GM10266 (cell line): ENCODE data around the gene GPR31.

Experiments used
- DNase-seq: peaks from one replicate; pipeline ENCODE4 v3.0.0; 2012; ENCODE audit errors: extremely low spot score
- CTCF ChIP-seq: IDR thresholded peaks from 2 replicates; pipeline ENCODE4 v1.5.1; 2012; ENCODE audit warnings: mild to moderate bottlenecking, low read depth; ENCODE audit not compliant: control insufficient read depth, insufficient read depth; ENCODE audit errors: missing control alignments

Gene GPR31

GRCh38 chr6:167141667-167142432, 15.9 kb downstream of the GPR31 start:
- DNase-seq = peak; percentile 72

GRCh38 chr6:167140589-167141474, 16.9 kb downstream of the GPR31 start:
- TF ChIP-seq CTCF = peak; percentile 28
- DNase-seq = no peak

More at GRCh38 chr6:167141667-167142432, 15.9 kb downstream of the GPR31 start:
- TF ChIP-seq CTCF = peak; percentile 96

- no peak for TF ChIP-seq CTCF
- DNase-seq = no peak
Measured at GRCh38 chr6:167139761-167140160, 18.0 kb downstream of the GPR31 start.

GRCh38 chr6:167137881-167138280, 19.9 kb downstream of the GPR31 start:
- no peak for TF ChIP-seq CTCF
- DNase-seq = no peak

GRCh38 chr6:167137081-167137480, 20.7 kb downstream of the GPR31 start:
- no peak for TF ChIP-seq CTCF

GRCh38 chr6:167136376-167136775, 21.4 kb downstream of the GPR31 start:
- no peak for DNase-seq
- TF ChIP-seq CTCF = no peak

More at GRCh38 chr6:167137081-167137480, 20.7 kb downstream of the GPR31 start:
- DNase-seq = no peak
